Natural killer cell (primary cell): ENCODE measurements around the gene ATAT1. TPM values are rescaled to one million over a fixed set of nuclear protein-coding genes. Genes with fewer than 3 reads are reported as not detected.

Experiments used
- ATAC-seq, 3 donors: fragments of 150-1000 bp in 2 of 3; fragments of 200-7000 bp in 1 of 3; cut with Tn5 transposase; 1 replicate in 1 of 3; 2 replicates in 2 of 3; pipeline ENCODE4 v1.10.0; 2021; ENCODE audit warnings: mild to moderate bottlenecking in 2 of 3, moderate library complexity in 2 of 3
- DNase-seq, 2 donors: peaks; one replicate each; pipeline versions ENCODE4 v3.0.0 to v3.0.0-alpha.2; 2013 to 2021; ENCODE audit warnings: mixed read lengths in 1 of 2
- H3K27ac ChIP-seq: one replicate; pipeline ENCODE4 v1.5.1; 2013; ENCODE audit warnings: mild to moderate bottlenecking, low read length
- H3K27me3 ChIP-seq: one replicate; pipeline ENCODE4 v1.6.1; 2013; ENCODE audit warnings: low read length; ENCODE audit not compliant: control insufficient read depth, insufficient read depth
- H3K36me3 ChIP-seq: one replicate; pipeline ENCODE4 v1.6.1; 2013; ENCODE audit warnings: low read length; ENCODE audit not compliant: control insufficient read depth, insufficient read depth
- H3K4me1 ChIP-seq: one replicate; pipeline ENCODE4 v1.6.1; 2013; ENCODE audit warnings: low read length; ENCODE audit not compliant: control insufficient read depth, insufficient read depth
- H3K4me3 ChIP-seq: one replicate; pipeline ENCODE4 v1.5.1; 2013; ENCODE audit warnings: low read length
- H3K9me3 ChIP-seq: one replicate; pipeline ENCODE4 v1.6.1; 2013; ENCODE audit warnings: low read length; ENCODE audit not compliant: control insufficient read depth, insufficient read depth
- H3K27ac Mint-ChIP-seq, 2 donors: one replicate each; pipeline ENCODE4 v1.8.0; 2022; ENCODE audit warnings: mild to moderate bottlenecking in 2 of 2, mixed read lengths in 2 of 2, moderate library complexity in 1 of 2
- H3K27me3 Mint-ChIP-seq, 2 donors: one replicate each; pipeline ENCODE4 v1.8.0; 2022; ENCODE audit warnings: low read depth in 2 of 2, mixed read lengths in 2 of 2
- H3K36me3 Mint-ChIP-seq: one replicate; pipeline ENCODE4 v1.8.0; 2022; ENCODE audit warnings: mixed read lengths
- H3K4me1 Mint-ChIP-seq, 2 donors: one replicate each; pipeline ENCODE4 v1.8.0; 2022; ENCODE audit warnings: mixed read lengths in 2 of 2
- H3K4me3 Mint-ChIP-seq: one replicate; pipeline ENCODE4 v1.8.0; 2022; ENCODE audit warnings: mild to moderate bottlenecking, moderate library complexity, mixed read lengths
- H3K9me3 Mint-ChIP-seq, 2 donors: one replicate each; pipeline ENCODE4 v1.8.0; 2022; ENCODE audit warnings: mixed read lengths in 2 of 2
- WGBS: methylation state at CpG from one replicate; pipeline ENCODE4 v1.1.7; 2013; ENCODE audit warnings: missing lambda C conversion rate; ENCODE audit not compliant: insufficient coverage; 5-methylcytosine and 5-hydroxymethylcytosine counted together
- intact Hi-C: fragments of 100-400 bp; cut with micrococcal nuclease; formaldehyde crosslinking; loops from one replicate; pipeline ENCODE4 v1.14.2; 2022
- total RNA-seq, 4 donors: library from RNA; stranded (reverse); fragments of 120-200 nt in 1 of 4; gene quantifications; one replicate each; pipeline versions ENCODE4 v1.2.3 to v1.2.4, GENCODE V29; 2013 to 2022
- TF ChIP-seq, protein P1 (sequence below): fragments of 200-600 bp; IDR thresholded peaks from one replicate; pipeline ENCODE4 v1.8.0; 2022; ENCODE audit warnings: antibody characterized with exemption

The ATAT1 gene
- total RNA-seq, 3 donors from 2014 or later (not counting 1 experiment from before 2014, with no cell fraction given), result 8.1 to 10.8 (median 8.9) TPM

DNA sequence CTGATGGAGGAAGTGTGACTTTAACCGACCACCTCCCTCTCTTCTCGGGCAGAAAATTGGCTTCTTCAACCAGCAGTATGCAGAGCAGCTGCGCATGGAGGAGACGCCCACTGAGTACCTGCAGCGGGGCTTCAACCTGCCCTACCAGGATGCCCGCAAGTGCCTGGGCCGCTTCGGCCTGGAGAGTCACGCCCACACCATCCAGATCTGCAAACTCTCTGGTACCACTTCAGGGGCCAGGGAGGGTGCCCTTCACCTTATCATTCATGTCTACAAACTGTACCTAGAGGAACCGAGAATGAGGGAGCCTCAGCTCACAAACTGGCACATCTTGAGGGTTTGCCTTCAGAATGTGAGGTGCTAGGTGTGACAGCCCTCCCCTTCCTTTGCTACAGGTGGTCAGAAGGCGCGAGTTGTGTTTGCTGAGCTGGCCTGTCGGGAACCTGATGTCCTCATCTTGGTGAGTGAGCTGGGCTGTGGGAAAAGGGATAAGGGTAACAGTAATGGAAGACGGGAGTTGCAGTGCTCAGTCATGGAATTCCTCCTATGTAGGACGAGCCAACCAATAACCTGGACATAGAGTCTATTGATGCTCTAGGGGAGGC lies 36.8 kb upstream of the ATAT1 start:
- Mint-ChIP-seq H3K27ac (peak overlapping the region in 1 of 2 donors; percentile 26), H3K36me3 (peaks cover 17% of the 10 kb centered on the region), H3K4me3 (no peak overlapping the region), H3K9me3 (no peaks in the 10 kb centered on the region), H3K4me1 (peaks cover 7 to 13% of the 10 kb centered on the region in 2 donors), H3K27me3 (no peaks in the 10 kb centered on the region)
- DNase-seq (no peak), ATAC-seq (no peak)
- Histone ChIP-seq H3K27ac (no peak overlapping the region), H3K4me1 (no peaks in the 10 kb centered on the region), H3K9me3 (no peaks in the 10 kb centered on the region), H3K36me3 (peaks cover 74% of the 10 kb centered on the region), H3K4me3 (no peak overlapping the region), H3K27me3 (no peaks in the 10 kb centered on the region)
- TF ChIP-seq, protein P1, sequence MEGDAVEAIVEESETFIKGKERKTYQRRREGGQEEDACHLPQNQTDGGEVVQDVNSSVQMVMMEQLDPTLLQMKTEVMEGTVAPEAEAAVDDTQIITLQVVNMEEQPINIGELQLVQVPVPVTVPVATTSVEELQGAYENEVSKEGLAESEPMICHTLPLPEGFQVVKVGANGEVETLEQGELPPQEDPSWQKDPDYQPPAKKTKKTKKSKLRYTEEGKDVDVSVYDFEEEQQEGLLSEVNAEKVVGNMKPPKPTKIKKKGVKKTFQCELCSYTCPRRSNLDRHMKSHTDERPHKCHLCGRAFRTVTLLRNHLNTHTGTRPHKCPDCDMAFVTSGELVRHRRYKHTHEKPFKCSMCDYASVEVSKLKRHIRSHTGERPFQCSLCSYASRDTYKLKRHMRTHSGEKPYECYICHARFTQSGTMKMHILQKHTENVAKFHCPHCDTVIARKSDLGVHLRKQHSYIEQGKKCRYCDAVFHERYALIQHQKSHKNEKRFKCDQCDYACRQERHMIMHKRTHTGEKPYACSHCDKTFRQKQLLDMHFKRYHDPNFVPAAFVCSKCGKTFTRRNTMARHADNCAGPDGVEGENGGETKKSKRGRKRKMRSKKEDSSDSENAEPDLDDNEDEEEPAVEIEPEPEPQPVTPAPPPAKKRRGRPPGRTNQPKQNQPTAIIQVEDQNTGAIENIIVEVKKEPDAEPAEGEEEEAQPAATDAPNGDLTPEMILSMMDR, result no peak
- intact Hi-C loops, result no loop called here
- 95% methylated on average over 15 of the region's 15 CpGs for WGBS

DNA sequence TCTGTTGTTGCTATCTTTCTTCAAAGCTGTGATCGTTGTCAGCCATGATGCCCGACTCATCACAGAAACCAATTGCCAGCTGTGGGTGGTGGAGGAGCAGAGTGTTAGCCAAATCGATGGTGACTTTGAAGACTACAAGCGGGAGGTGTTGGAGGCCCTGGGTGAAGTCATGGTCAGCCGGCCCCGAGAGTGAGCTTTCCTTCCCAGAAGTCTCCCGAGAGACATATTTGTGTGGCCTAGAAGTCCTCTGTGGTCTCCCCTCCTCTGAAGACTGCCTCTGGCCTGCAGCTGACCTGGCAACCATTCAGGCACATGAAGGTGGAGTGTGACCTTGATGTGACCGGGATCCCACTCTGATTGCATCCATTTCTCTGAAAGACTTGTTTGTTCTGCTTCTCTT lies 36.2 kb upstream of the ATAT1 start:
- Mint-ChIP-seq H3K4me3 (no peak overlapping the region), H3K9me3 (no peaks in the 10 kb centered on the region), H3K36me3 (peaks cover 17% of the 10 kb centered on the region), H3K4me1 (peaks cover 7 to 13% of the 10 kb centered on the region in 2 donors), H3K27ac (peak overlapping the region in 1 of 2 donors; percentile 26), H3K27me3 (no peaks in the 10 kb centered on the region)
- intact Hi-C loops, result no loop called here
- Histone ChIP-seq H3K4me1 (no peaks in the 10 kb centered on the region), H3K4me3 (no peak overlapping the region), H3K27me3 (no peaks in the 10 kb centered on the region), H3K36me3 (peaks cover 70% of the 10 kb centered on the region), H3K9me3 (no peaks in the 10 kb centered on the region), H3K27ac (no peak overlapping the region)
- ATAC-seq (peak in 2 of 3 donors; percentile 13 to 17), DNase-seq (no peak)
- TF ChIP-seq, protein P1, result no peak
- WGBS, result 83% methylated on average over 8 of the region's 8 CpGs

DNA sequence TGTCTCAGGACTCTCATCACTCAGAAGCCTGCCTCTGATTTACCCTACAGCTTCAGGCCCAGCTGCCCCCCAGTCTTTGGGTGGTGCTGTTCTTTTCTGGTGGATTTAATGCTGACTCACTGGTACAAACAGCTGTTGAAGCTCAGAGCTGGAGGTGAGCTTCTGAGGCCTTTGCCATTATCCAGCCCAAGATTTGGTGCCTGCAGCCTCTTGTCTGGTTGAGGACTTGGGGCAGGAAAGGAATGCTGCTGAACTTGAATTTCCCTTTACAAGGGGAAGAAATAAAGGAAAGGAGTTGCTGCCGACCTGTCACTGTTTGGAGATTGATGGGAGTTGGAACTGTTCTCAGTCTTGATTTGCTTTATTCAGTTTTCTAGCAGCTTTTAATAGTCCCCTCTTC lies 35.7 kb upstream of the ATAT1 start:
- Histone ChIP-seq H3K36me3 (peaks cover 65% of the 10 kb centered on the region), H3K9me3 (no peaks in the 10 kb centered on the region), H3K27ac (no peak overlapping the region), H3K27me3 (no peaks in the 10 kb centered on the region), H3K4me1 (no peaks in the 10 kb centered on the region), H3K4me3 (no peak overlapping the region)
- Mint-ChIP-seq H3K4me1 (peaks cover 7 to 13% of the 10 kb centered on the region in 2 donors), H3K4me3 (no peak overlapping the region), H3K9me3 (no peaks in the 10 kb centered on the region), H3K27ac (peak overlapping the region in 1 of 2 donors; percentile 11), H3K36me3 (peaks cover 17% of the 10 kb centered on the region), H3K27me3 (no peaks in the 10 kb centered on the region)
- TF ChIP-seq, protein P1, result no peak
- ATAC-seq, result peak in 1 of 3 donors; percentile 9
- intact Hi-C loops, result no loop called here
- DNase-seq, result no peak
- no CpG with 5 or more reads among the region's 1 CpG for WGBS

DNA sequence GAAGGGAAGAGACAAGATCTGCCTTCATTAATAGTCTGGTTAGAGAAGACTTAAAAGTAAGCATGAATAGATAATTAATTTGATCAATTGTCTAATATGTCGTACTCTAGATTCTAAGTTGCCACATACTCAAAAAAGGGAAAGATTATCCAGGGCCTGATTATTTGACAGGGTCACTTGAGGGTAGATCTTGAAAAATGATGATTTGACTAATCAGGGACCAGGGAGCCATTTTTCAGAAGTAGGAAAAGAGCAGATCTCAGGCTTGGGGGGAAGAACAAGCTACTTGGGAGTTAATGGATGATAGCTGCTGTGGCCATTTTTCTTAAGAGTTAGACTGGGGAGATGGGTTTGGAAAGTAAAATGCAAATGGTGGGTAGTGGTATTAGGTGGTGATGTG lies 34.4 kb upstream of the ATAT1 start:
- peaks cover 3% of the 10 kb centered on the region for H3K4me1 ChIP-seq
- Mint-ChIP-seq H3K4me1 (peaks cover 12 to 19% of the 10 kb centered on the region in 2 donors), H3K9me3 (no peaks in the 10 kb centered on the region), H3K4me3 (no peak overlapping the region), H3K27ac (peak overlapping the region in 1 of 2 donors; percentile 32), H3K36me3 (peaks cover 9% of the 10 kb centered on the region), H3K27me3 (no peaks in the 10 kb centered on the region)
- ATAC-seq, result no peak
- 100% methylated on average over 1 of the region's 1 CpG for WGBS
- intact Hi-C loops, result no loop called here
- no peak overlapping the region for H3K4me3 ChIP-seq
- TF ChIP-seq, protein P1, result no peak
- no peaks in the 10 kb centered on the region for H3K27me3 ChIP-seq
- no peak overlapping the region for H3K27ac ChIP-seq
- H3K9me3 ChIP-seq, result no peaks in the 10 kb centered on the region
- no peak for DNase-seq
- H3K36me3 ChIP-seq, result peaks cover 53% of the 10 kb centered on the region
